K562 (cell line): Measurements from ENCODE around the gene GGNBP2. TPM values are rescaled to one million over a fixed set of nuclear protein-coding genes. Genes with fewer than 3 reads are reported as not detected.

Source experiments
- CHD2 ChIP-seq: IDR thresholded peaks from 2 replicates; pipeline ENCODE4 v1.6.1; 2011; ENCODE audit warnings: low read depth, low read length
- COPS2 ChIP-seq: fragments of 450-650 bp; conservative IDR thresholded peaks from 2 replicates; pipeline ENCODE4 v1.6.1; 2016; ENCODE audit warnings: mild to moderate bottlenecking, moderate library complexity
- CREM ChIP-seq: IDR thresholded peaks from 2 replicates; pipeline ENCODE4 v1.6.1; 2014; ENCODE audit warnings: antibody characterized with exemption, low read depth
- CXXC5 ChIP-seq: fragments of 250-450 bp; sonication (Bioruptor Pico); IDR thresholded peaks from 2 replicates; pipeline ENCODE4 v1.8.0; 2022; ENCODE audit warnings: inconsistent platforms, mild to moderate bottlenecking, moderate library complexity
- ESRRB ChIP-seq: fragments of 250-450 bp; sonication (Bioruptor Pico); IDR thresholded peaks from 2 replicates; pipeline ENCODE4 v1.5.0; 2020; ENCODE audit warnings: mild to moderate bottlenecking, moderate library complexity, borderline replicate concordance
- KDM2B ChIP-seq: fragments of 250-450 bp; sonication (Bioruptor Pico); IDR thresholded peaks from 2 replicates; pipeline ENCODE4 v1.8.0; 2021; ENCODE audit warnings: mild to moderate bottlenecking, moderate library complexity
- MBD2 ChIP-seq: sonication (generic); IDR thresholded peaks from 2 replicates; pipeline ENCODE4 v1.6.1; 2016; ENCODE audit warnings: low read depth, borderline replicate concordance
- NRF1 ChIP-seq, 2 experiments: fragments of 450-650 bp; IDR thresholded peaks in 1 of 2; conservative IDR thresholded peaks in 1 of 2; 2 replicates each; pipeline ENCODE4 v1.6.1; 2014; ENCODE audit warnings: mild to moderate bottlenecking in 2 of 2
- PHB ChIP-seq: fragments of 250-450 bp; sonication (Bioruptor Pico); IDR thresholded peaks from 2 replicates; pipeline ENCODE4 v1.5.0; 2021
- POLR2H ChIP-seq: IDR thresholded peaks from 2 replicates; pipeline ENCODE4 v1.6.1; 2016; ENCODE audit warnings: missing genetic modification characterization, low read depth, mild to moderate bottlenecking, control low read depth, missing compliant biosample characterization, moderate library complexity
- PPARD ChIP-seq: fragments of 250-450 bp; sonication (Bioruptor Pico); IDR thresholded peaks from 2 replicates; pipeline ENCODE4 v1.8.0; 2022; ENCODE audit warnings: inconsistent platforms, mild to moderate bottlenecking, moderate library complexity
- SNRNP70 ChIP-seq: fragments of 200-400 bp; formaldehyde crosslinking; optimal IDR thresholded peaks from 2 replicates; pipeline ENCODE3; 2017; ENCODE audit warnings: low read depth, low read length
- SRSF3 ChIP-seq: fragments of 200-400 bp; formaldehyde crosslinking; IDR thresholded peaks from 2 replicates; pipeline ENCODE4 v1.6.1; 2016; ENCODE audit warnings: mild to moderate bottlenecking, low read length, moderate library complexity; ENCODE audit not compliant: insufficient read depth
- TBP ChIP-seq: optimal IDR thresholded peaks from 2 replicates; pipeline ENCODE3; 2011; ENCODE audit warnings: low read depth, low read length, improper control_type of control experiment
- ZFP36 ChIP-seq: fragments of 150-350 bp; IDR thresholded peaks from 2 replicates; pipeline ENCODE4 v1.6.1; 2018; ENCODE audit warnings: low read length, low read depth; ENCODE audit not compliant: partially characterized antibody
- ZNF217 ChIP-seq: sonication (generic); formaldehyde crosslinking; IDR thresholded peaks from 2 replicates; pipeline ENCODE4 v1.8.0; 2022; ENCODE audit warnings: mild to moderate bottlenecking, missing genetic modification reagents
- ZNF232 ChIP-seq: sonication (generic); formaldehyde crosslinking; IDR thresholded peaks from 2 replicates; pipeline ENCODE4 v1.8.0; 2022; ENCODE audit warnings: mild to moderate bottlenecking, missing genetic modification reagents
- ZNF384 ChIP-seq: IDR thresholded peaks from 2 replicates; pipeline ENCODE4 v1.6.1; 2012; ENCODE audit warnings: low read depth, low read length, improper control_type of control experiment
- ZNF589 ChIP-seq: fragments of 200-800 bp; sonication (Bioruptor generic); IDR thresholded peaks from 2 replicates; pipeline ENCODE4 v1.6.1; 2016; ENCODE audit warnings: low read depth, missing genetic modification characterization, missing compliant biosample characterization
- polyA plus RNA-seq, 8 experiments: library from polyadenylated mRNA; depleted of rRNA in 4 of 8; stranded (reverse) in 5 of 8; unstranded in 3 of 8; fragments of >200 nt; fragmentation: Nextera tagmentation in 2 of 8; fragmentation: Illumina TruSeq in 1 of 8; extraction: Ambion mirVana in 2 of 8; extraction: Trizol in 1 of 8; gene quantifications; 2 replicates each; pipeline versions ENCODE4 v1.2.1 to v1.2.3, GENCODE V29; 2011 to 2014; ENCODE audit warnings: inconsistent platforms in 1 of 8, missing spikeins in 1 of 8
- total RNA-seq, 7 experiments: library from RNA; depleted of rRNA in 6 of 7; stranded (reverse); fragments of >200 nt in 6 of 7; fragmentation: Illumina TruSeq in 2 of 7; extraction: Trizol in 2 of 7; gene quantifications; 2 replicates each; pipeline versions ENCODE4 v1.2.1 to v1.2.3, GENCODE V29; 2011 to 2021; ENCODE audit warnings: low replicate concordance in 1 of 7
- TF ChIP-seq, protein P1 (sequence below): sonication (generic); formaldehyde crosslinking; IDR thresholded peaks from 2 replicates; pipeline ENCODE4 v1.8.0; 2022; ENCODE audit warnings: mild to moderate bottlenecking, missing genetic modification reagents
- TF ChIP-seq, protein P2 (sequence below), 2 experiments: fragments of 450-650 bp; IDR thresholded peaks; 2 replicates each; pipeline ENCODE4 v1.6.1; 2016
- TF ChIP-seq, protein P3 (sequence below): fragments of 450-650 bp; IDR thresholded peaks from one replicate; pipeline ENCODE4 v1.6.1; 2018; ENCODE audit warnings: mild to moderate bottlenecking, moderate library complexity; ENCODE audit not compliant: partially characterized antibody

Gene GGNBP2
- total and polyA plus RNA-seq, 9 of the 15 experiments (the other 6 are each of a cell fraction or from before 2014, with no cell fraction given), result 35.7 to 96.6 (median 64.1) TPM

DNA sequence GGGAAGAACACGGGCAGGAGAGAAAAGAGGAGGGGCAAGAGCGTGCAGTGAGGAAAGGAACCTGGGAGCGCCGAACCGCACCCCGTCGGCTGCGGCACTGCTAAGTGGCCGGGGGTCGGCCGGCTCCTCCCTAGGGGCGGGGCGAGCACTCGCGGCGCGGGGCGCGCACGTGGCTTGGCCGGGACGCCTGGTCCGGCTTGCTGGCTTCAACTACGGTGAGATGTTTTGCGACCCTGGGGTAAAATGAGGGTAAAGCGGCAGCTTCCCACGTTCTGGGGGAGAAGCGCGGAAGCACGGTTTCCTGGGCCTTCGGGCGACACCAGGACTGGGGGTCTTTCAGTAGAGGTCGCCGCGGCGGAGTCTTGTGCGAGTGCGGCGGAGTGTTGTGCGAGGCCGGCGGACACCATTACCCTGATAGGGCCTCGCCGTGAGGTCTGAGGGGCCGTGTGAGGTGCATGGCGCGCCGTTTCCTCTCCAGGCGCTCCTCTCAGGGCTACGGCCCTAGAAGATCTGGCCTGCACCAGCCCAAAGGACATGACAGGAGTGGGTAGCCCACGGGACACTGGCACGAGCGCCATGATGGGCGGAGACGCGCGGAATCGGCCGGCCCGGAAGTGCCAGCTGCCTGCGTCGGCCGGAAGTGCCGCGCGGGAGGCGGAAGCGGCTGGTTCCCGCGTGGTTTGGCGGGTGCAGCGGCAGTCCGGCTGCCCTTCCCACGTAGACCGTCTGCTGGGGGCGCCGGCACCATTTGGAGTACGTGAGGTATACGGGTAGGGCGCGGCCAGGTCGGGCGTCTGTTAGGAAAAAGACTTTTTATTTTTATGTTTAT, 9.7 kb upstream of the GGNBP2 start, which contains the start of the genes MYO19 and PIGW (continued):
- TF ChIP-seq ZNF232 (CRISPR knock-in tag), result no peak
- TF ChIP-seq, protein P1, sequence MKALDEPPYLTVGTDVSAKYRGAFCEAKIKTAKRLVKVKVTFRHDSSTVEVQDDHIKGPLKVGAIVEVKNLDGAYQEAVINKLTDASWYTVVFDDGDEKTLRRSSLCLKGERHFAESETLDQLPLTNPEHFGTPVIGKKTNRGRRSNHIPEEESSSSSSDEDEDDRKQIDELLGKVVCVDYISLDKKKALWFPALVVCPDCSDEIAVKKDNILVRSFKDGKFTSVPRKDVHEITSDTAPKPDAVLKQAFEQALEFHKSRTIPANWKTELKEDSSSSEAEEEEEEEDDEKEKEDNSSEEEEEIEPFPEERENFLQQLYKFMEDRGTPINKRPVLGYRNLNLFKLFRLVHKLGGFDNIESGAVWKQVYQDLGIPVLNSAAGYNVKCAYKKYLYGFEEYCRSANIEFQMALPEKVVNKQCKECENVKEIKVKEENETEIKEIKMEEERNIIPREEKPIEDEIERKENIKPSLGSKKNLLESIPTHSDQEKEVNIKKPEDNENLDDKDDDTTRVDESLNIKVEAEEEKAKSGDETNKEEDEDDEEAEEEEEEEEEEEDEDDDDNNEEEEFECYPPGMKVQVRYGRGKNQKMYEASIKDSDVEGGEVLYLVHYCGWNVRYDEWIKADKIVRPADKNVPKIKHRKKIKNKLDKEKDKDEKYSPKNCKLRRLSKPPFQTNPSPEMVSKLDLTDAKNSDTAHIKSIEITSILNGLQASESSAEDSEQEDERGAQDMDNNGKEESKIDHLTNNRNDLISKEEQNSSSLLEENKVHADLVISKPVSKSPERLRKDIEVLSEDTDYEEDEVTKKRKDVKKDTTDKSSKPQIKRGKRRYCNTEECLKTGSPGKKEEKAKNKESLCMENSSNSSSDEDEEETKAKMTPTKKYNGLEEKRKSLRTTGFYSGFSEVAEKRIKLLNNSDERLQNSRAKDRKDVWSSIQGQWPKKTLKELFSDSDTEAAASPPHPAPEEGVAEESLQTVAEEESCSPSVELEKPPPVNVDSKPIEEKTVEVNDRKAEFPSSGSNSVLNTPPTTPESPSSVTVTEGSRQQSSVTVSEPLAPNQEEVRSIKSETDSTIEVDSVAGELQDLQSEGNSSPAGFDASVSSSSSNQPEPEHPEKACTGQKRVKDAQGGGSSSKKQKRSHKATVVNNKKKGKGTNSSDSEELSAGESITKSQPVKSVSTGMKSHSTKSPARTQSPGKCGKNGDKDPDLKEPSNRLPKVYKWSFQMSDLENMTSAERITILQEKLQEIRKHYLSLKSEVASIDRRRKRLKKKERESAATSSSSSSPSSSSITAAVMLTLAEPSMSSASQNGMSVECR (CRISPR knock-in tag), result peak; percentile 91
- peak; percentile 11; the same call in 1 of the 2 replicates for TF ChIP-seq MBD2
- TF ChIP-seq POLR2H (tag), result peak; percentile 91
- TF ChIP-seq CHD2, result peak; percentile 97
- TF ChIP-seq CREM, result peak; percentile 89
- 0 out of 2 replicates have a peak, but pooled peaks have one; percentile 76 for TF ChIP-seq SRSF3
- TF ChIP-seq PPARD (CRISPR knock-in tag), result no peak
- peak; percentile 92 for TF ChIP-seq TBP
- no peak for TF ChIP-seq ZFP36
- no peak for TF ChIP-seq ZNF384
- TF ChIP-seq PHB (CRISPR knock-in tag), result 0 out of 2 replicates have a peak, but pooled peaks have one; percentile 10
- TF ChIP-seq, protein P2, sequence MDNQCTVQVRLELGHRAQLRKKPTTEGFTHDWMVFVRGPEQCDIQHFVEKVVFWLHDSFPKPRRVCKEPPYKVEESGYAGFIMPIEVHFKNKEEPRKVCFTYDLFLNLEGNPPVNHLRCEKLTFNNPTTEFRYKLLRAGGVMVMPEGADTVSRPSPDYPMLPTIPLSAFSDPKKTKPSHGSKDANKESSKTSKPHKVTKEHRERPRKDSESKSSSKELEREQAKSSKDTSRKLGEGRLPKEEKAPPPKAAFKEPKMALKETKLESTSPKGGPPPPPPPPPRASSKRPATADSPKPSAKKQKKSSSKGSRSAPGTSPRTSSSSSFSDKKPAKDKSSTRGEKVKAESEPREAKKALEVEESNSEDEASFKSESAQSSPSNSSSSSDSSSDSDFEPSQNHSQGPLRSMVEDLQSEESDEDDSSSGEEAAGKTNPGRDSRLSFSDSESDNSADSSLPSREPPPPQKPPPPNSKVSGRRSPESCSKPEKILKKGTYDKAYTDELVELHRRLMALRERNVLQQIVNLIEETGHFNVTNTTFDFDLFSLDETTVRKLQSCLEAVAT (IDR thresholded peaks at IDR 0.05), result 0 out of 4 replicates have a peak, but pooled peaks of 1 of the 2 experiments have one; percentile 14
- TF ChIP-seq CXXC5, result peak; percentile 73
- TF ChIP-seq, protein P3, sequence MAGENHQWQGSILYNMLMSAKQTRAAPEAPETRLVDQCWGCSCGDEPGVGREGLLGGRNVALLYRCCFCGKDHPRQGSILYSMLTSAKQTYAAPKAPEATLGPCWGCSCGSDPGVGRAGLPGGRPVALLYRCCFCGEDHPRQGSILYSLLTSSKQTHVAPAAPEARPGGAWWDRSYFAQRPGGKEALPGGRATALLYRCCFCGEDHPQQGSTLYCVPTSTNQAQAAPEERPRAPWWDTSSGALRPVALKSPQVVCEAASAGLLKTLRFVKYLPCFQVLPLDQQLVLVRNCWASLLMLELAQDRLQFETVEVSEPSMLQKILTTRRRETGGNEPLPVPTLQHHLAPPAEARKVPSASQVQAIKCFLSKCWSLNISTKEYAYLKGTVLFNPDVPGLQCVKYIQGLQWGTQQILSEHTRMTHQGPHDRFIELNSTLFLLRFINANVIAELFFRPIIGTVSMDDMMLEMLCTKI, result no peak
- TF ChIP-seq SNRNP70, result no peak
- TF ChIP-seq ESRRB (CRISPR knock-in tag), result no peak
- TF ChIP-seq ZNF217 (CRISPR knock-in tag), result no peak
- TF ChIP-seq NRF1 (conservative IDR thresholded peaks at IDR 0.05 in 1 of 2, IDR thresholded peaks at IDR 0.05 in 1 of 2), result peak; percentile 56 to 73
- TF ChIP-seq ZNF589 (CRISPR knock-in tag), result 0 out of 2 replicates have a peak, but pooled peaks have one; percentile 73
- TF ChIP-seq COPS2, result no peak
- TF ChIP-seq KDM2B (CRISPR knock-in tag), result peak; percentile 14; the same call in 1 of the 2 replicates
